ENCODE measurements around the gene TSPAN9.

- TF ChIP-seq MAZ (CRISPR knock-in tag; conservative IDR thresholded peaks at IDR 0.05 in 1 of 2, IDR thresholded peaks at IDR 0.05 in 1 of 2) (no peak), ZNF766 (CRISPR knock-in tag; conservative IDR thresholded peaks at IDR 0.05) (no peak), ZC3H8 (IDR thresholded peaks at IDR 0.05) (no peak), ZNF384 (IDR thresholded peaks at IDR 0.05; ENCODE audit: low read depth, low read length) (no peak), MAX (CRISPR knock-in tag; IDR thresholded peaks at IDR 0.05) (no peak), NCOA1 (IDR thresholded peaks at IDR 0.05; ENCODE audit: low read depth) (no peak), NCOA6 (IDR thresholded peaks at IDR 0.05) (no peak)
- TF ChIP-seq, protein P1, sequence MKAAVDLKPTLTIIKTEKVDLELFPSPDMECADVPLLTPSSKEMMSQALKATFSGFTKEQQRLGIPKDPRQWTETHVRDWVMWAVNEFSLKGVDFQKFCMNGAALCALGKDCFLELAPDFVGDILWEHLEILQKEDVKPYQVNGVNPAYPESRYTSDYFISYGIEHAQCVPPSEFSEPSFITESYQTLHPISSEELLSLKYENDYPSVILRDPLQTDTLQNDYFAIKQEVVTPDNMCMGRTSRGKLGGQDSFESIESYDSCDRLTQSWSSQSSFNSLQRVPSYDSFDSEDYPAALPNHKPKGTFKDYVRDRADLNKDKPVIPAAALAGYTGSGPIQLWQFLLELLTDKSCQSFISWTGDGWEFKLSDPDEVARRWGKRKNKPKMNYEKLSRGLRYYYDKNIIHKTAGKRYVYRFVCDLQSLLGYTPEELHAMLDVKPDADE (conservative IDR thresholded peaks at IDR 0.05; ENCODE audit: control insufficient read depth, low read depth, low read length) = no peak
- TF ChIP-seq, protein P2, sequence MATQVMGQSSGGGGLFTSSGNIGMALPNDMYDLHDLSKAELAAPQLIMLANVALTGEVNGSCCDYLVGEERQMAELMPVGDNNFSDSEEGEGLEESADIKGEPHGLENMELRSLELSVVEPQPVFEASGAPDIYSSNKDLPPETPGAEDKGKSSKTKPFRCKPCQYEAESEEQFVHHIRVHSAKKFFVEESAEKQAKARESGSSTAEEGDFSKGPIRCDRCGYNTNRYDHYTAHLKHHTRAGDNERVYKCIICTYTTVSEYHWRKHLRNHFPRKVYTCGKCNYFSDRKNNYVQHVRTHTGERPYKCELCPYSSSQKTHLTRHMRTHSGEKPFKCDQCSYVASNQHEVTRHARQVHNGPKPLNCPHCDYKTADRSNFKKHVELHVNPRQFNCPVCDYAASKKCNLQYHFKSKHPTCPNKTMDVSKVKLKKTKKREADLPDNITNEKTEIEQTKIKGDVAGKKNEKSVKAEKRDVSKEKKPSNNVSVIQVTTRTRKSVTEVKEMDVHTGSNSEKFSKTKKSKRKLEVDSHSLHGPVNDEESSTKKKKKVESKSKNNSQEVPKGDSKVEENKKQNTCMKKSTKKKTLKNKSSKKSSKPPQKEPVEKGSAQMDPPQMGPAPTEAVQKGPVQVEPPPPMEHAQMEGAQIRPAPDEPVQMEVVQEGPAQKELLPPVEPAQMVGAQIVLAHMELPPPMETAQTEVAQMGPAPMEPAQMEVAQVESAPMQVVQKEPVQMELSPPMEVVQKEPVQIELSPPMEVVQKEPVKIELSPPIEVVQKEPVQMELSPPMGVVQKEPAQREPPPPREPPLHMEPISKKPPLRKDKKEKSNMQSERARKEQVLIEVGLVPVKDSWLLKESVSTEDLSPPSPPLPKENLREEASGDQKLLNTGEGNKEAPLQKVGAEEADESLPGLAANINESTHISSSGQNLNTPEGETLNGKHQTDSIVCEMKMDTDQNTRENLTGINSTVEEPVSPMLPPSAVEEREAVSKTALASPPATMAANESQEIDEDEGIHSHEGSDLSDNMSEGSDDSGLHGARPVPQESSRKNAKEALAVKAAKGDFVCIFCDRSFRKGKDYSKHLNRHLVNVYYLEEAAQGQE (IDR thresholded peaks at IDR 0.05; ENCODE audit: borderline replicate concordance) = no peak
- TF ChIP-seq, protein P2 (CRISPR knock-in tag; IDR thresholded peaks at IDR 0.05; ENCODE audit: low read depth) = no peak
Observed at GRCh38 chr12:3078086-3078820, 1.1 kb downstream of the TSPAN9 start.

Measured in K562 (cell line).